OCI-LY3 (cell line): ENCODE results near the gene ST6GALNAC1.
"Not testable (repeated sequence)": the region's sequence is repeated elsewhere in the genome, so short reads cannot be mapped to it uniquely, and the experiment has no call there.

Source experiments
- H2AFZ ChIP-seq: fragments of 200-600, 300-600 bp; shearing (Covaris generic); 2 replicates; pipeline ENCODE4 v1.6.0; 2014; ENCODE audit warnings: antibody characterized with exemption, low read depth, low read length
- H3K27ac ChIP-seq: fragments of 200-600, 300-600 bp; sonication (generic); 2 replicates; pipeline ENCODE4 v1.5.1; 2014; ENCODE audit warnings: mild to moderate bottlenecking, low read length, moderate library complexity, mixed read lengths
- H3K27me3 ChIP-seq: fragments of 200-600, 300-600 bp; sonication (generic); 2 replicates; pipeline ENCODE4 v1.6.1; 2014; ENCODE audit warnings: low read depth, low read length, mixed read lengths
- H3K36me3 ChIP-seq: fragments of 200-600, 300-600 bp; sonication (generic); replicated peaks from 2 replicates; pipeline ENCODE3; 2014; ENCODE audit warnings: low read depth, low read length, mixed read lengths
- H3K4me1 ChIP-seq: fragments of 300-600, 200-600 bp; sonication (generic); 2 replicates; pipeline ENCODE4 v1.6.1; 2014; ENCODE audit warnings: low read length, mixed read lengths
- H3K4me2 ChIP-seq: fragments of 200-600, 300-600 bp; sonication (generic); 2 replicates; pipeline ENCODE4 v1.6.1; 2014; ENCODE audit warnings: low read length, mixed read lengths
- H3K4me3 ChIP-seq: fragments of 300-600, 200-600 bp; sonication (generic); 2 replicates; pipeline ENCODE4 v1.5.1; 2014; ENCODE audit warnings: antibody characterized with exemption, mild to moderate bottlenecking, low read length, moderate library complexity
- H3K79me2 ChIP-seq: fragments of 300-600, 200-600 bp; shearing (Covaris generic); 2 replicates; pipeline ENCODE4 v1.6.1; 2014; ENCODE audit warnings: mild to moderate bottlenecking, low read length, mixed read lengths
- H3K9ac ChIP-seq: fragments of 300-600, 200-600 bp; shearing (Covaris generic); 2 replicates; pipeline ENCODE4 v1.6.0; 2014; ENCODE audit warnings: mild to moderate bottlenecking, low read length, moderate library complexity
- H3K9me3 ChIP-seq: fragments of 200-600, 300-600 bp; shearing (Covaris generic); 2 replicates; pipeline ENCODE4 v1.6.1; 2014; ENCODE audit warnings: low read length, mixed read lengths; ENCODE audit not compliant: insufficient read depth
- H4K20me1 ChIP-seq: fragments of 200-600, 300-600 bp; sonication (generic); 2 replicates; pipeline ENCODE4 v1.6.1; 2016; ENCODE audit warnings: low read length, mixed read lengths; ENCODE audit not compliant: insufficient read depth
- CTCF ChIP-seq: fragments of 200-600, 300-600 bp; sonication (generic); IDR thresholded peaks from 2 replicates; pipeline ENCODE4 v1.5.1; 2014; ENCODE audit warnings: antibody characterized with exemption, low read length, low read depth
- EZH2phosphoT487 ChIP-seq: fragments of 200-600 bp; shearing (Covaris generic); IDR thresholded peaks from 2 replicates; pipeline ENCODE4 v1.6.1; 2018; ENCODE audit warnings: antibody characterized with exemption, mixed run types, low read depth

Gene ST6GALNAC1

GRCh38 chr17:76625496-76625895 is 18.1 kb downstream of the ST6GALNAC1 start:
- H3K27me3 ChIP-seq, result peaks cover 36% of the 10 kb centered on the region
- no peaks in the 10 kb centered on the region for H3K36me3 ChIP-seq

GRCh38 chr17:76623271-76624146 is 20.0 kb downstream of the ST6GALNAC1 start:
- Histone ChIP-seq H2AFZ (peak overlapping the region; percentile 87), H4K20me1 (no peaks in the 10 kb centered on the region), H3K27ac (no peak overlapping the region), H3K4me1 (peaks cover 3% of the 10 kb centered on the region; the same call in 1 of the 2 replicates), H3K4me2 (peak overlapping the region; percentile 75), H3K9ac (no peak overlapping the region), H3K9me3 (no peaks in the 10 kb centered on the region), H3K79me2 (no peaks in the 10 kb centered on the region), H3K36me3 (no peaks in the 10 kb centered on the region), H3K27me3 (peaks cover 36% of the 10 kb centered on the region), H3K4me3 (peak overlapping the region; percentile 63)
- TF ChIP-seq EZH2phosphoT487, result no peak
- TF ChIP-seq CTCF, result peak; percentile 82

More at GRCh38 chr17:76625496-76625895, 18.1 kb downstream of the ST6GALNAC1 start:
- no peak for TF ChIP-seq CTCF
- TF ChIP-seq EZH2phosphoT487, result no peak
- H3K4me3 ChIP-seq, result no peak overlapping the region
- no peak overlapping the region for H3K4me2 ChIP-seq
- H3K9me3 ChIP-seq, result no peaks in the 10 kb centered on the region
- H3K9ac ChIP-seq, result no peak overlapping the region
- H2AFZ ChIP-seq, result no peak overlapping the region
- peaks cover 3% of the 10 kb centered on the region; the same call in 1 of the 2 replicates for H3K4me1 ChIP-seq
- H3K79me2 ChIP-seq, result no peaks in the 10 kb centered on the region
- no peak overlapping the region for H3K27ac ChIP-seq
- H4K20me1 ChIP-seq, result no peaks in the 10 kb centered on the region

- H3K27ac ChIP-seq, result no peak overlapping the region
- no peaks in the 10 kb centered on the region for H4K20me1 ChIP-seq
- H3K4me1 ChIP-seq, result no peaks in the 10 kb centered on the region
- H2AFZ ChIP-seq, result no peak overlapping the region
- H3K9me3 ChIP-seq, result no peaks in the 10 kb centered on the region
- H3K36me3 ChIP-seq, result no peaks in the 10 kb centered on the region
- no peak overlapping the region for H3K4me2 ChIP-seq
- H3K9ac ChIP-seq, result no peak overlapping the region
- no peak for TF ChIP-seq EZH2phosphoT487
- TF ChIP-seq CTCF, result no peak
- H3K27me3 ChIP-seq, result no peaks in the 10 kb centered on the region
- no peaks in the 10 kb centered on the region for H3K79me2 ChIP-seq
- H3K4me3 ChIP-seq, result no peak overlapping the region
Observed at GRCh38 chr17:76617838-76618237, 25.7 kb downstream of the ST6GALNAC1 start.

- Histone ChIP-seq H3K4me3 (no peak overlapping the region), H3K4me1 (no peaks in the 10 kb centered on the region), H3K4me2 (no peak overlapping the region), H3K27me3 (no peaks in the 10 kb centered on the region), H3K9me3 (no peaks in the 10 kb centered on the region), H3K79me2 (no peaks in the 10 kb centered on the region), H3K9ac (no peak overlapping the region), H4K20me1 (no peaks in the 10 kb centered on the region), H3K36me3 (no peaks in the 10 kb centered on the region), H3K27ac (no peak overlapping the region), H2AFZ (no peak overlapping the region)
- TF ChIP-seq EZH2phosphoT487 (no peak), CTCF (no peak)
Observed at GRCh38 chr17:76614912-76615617, 28.5 kb downstream of the ST6GALNAC1 start.

- not testable (repeated sequence) for H2AFZ ChIP-seq, H3K79me2 ChIP-seq, H3K27ac ChIP-seq, H3K27me3 ChIP-seq, H3K9me3 ChIP-seq, H3K4me3 ChIP-seq, H3K9ac ChIP-seq, H4K20me1 ChIP-seq, H3K36me3 ChIP-seq, H3K4me2 ChIP-seq, H3K4me1 ChIP-seq
Observed at GRCh38 chr17:76614064-76614759, 29.3 kb downstream of the ST6GALNAC1 start.
